COR-L47 (cell line): ENCODE measurements around the gene GUCY1A2.
"Not testable (repeated sequence)": the region's sequence is repeated elsewhere in the genome, so short reads cannot be mapped to it uniquely, and the experiment has no call there.

ENCODE experiments used
- DNase-seq: peaks from one replicate; lab custom pipeline; 2025; lab: John Stamatoyannopoulos, UW

The GUCY1A2 gene

GRCh38 chr11:106840146-106840545 is 178.1 kb downstream of the GUCY1A2 start:
- no peak for DNase-seq

GRCh38 chr11:106834567-106834966 is 183.7 kb downstream of the GUCY1A2 start:
- DNase-seq: no peak

- DNase-seq: no peak
These were observed 189.3 kb downstream of the GUCY1A2 start for GRCh38 chr11:106828976-106829375.

GRCh38 chr11:106828576-106828975 is 189.7 kb downstream of the GUCY1A2 start:
- no peak for DNase-seq

- DNase-seq: no peak
These were observed 190.6 kb downstream of the GUCY1A2 start for GRCh38 chr11:106827687-106828086.

GRCh38 chr11:106826558-106826957 is 191.7 kb downstream of the GUCY1A2 start:
- not testable (repeated sequence) for DNase-seq

GRCh38 chr11:106821826-106822225 is 196.4 kb downstream of the GUCY1A2 start:
- no peak for DNase-seq

GRCh38 chr11:106821291-106821690 is 197.0 kb downstream of the GUCY1A2 start:
- DNase-seq: no peak

- DNase-seq: no peak
These were observed 199.8 kb downstream of the GUCY1A2 start for GRCh38 chr11:106818443-106818842.

GRCh38 chr11:106815209-106815608 is 203.1 kb downstream of the GUCY1A2 start:
- DNase-seq: no peak

GRCh38 chr11:106813806-106814205 is 204.5 kb downstream of the GUCY1A2 start:
- no peak for DNase-seq

- DNase-seq: no peak
These were observed 224.2 kb downstream of the GUCY1A2 start for GRCh38 chr11:106794058-106794457.

- DNase-seq: no peak
These were observed 228.9 kb downstream of the GUCY1A2 start for GRCh38 chr11:106789406-106789805.

- DNase-seq: no peak
These were observed 230.8 kb downstream of the GUCY1A2 start for GRCh38 chr11:106787454-106787853.

- no peak for DNase-seq
These were observed 232.2 kb downstream of the GUCY1A2 start for GRCh38 chr11:106785913-106786650.

GRCh38 chr11:106777302-106777701 is 241.0 kb downstream of the GUCY1A2 start:
- DNase-seq: not testable (repeated sequence)

- no peak for DNase-seq
These were observed 247.7 kb downstream of the GUCY1A2 start for GRCh38 chr11:106770489-106771085.

- no peak for DNase-seq
These were observed 252.6 kb downstream of the GUCY1A2 start for GRCh38 chr11:106765469-106766258.

GRCh38 chr11:106763501-106763900 is 254.8 kb downstream of the GUCY1A2 start:
- DNase-seq: no peak

- DNase-seq: no peak
These were observed 256.5 kb downstream of the GUCY1A2 start for GRCh38 chr11:106761745-106762144.

- DNase-seq: no peak
These were observed 257.0 kb downstream of the GUCY1A2 start for GRCh38 chr11:106761240-106761639.

GRCh38 chr11:106748059-106748458 is 270.2 kb downstream of the GUCY1A2 start:
- DNase-seq: no peak

GRCh38 chr11:106745941-106746340 is 272.3 kb downstream of the GUCY1A2 start:
- no peak for DNase-seq
